NCI-H2029 treated with DMSO at 0.1 percent for 48 hours (cell line): ENCODE data around the gene TMEM100.
"Not testable (repeated sequence)": the region's sequence is repeated elsewhere in the genome, so short reads cannot be mapped to it uniquely, and the experiment has no call there.

Source experiments
- DNase-seq: peaks from one replicate; lab custom pipeline; 2025; lab: John Stamatoyannopoulos, UW

Gene TMEM100

GRCh38 chr17:55687037-55687436 lies 35.6 kb downstream of the TMEM100 start:
- DNase-seq: no peak

GRCh38 chr17:55683550-55684315 lies 38.9 kb downstream of the TMEM100 start:
- DNase-seq: no peak

- no peak for DNase-seq
Observed at GRCh38 chr17:55681342-55681700, 41.3 kb downstream of the TMEM100 start.

GRCh38 chr17:55680686-55681341 lies 41.9 kb downstream of the TMEM100 start:
- DNase-seq: no peak

- DNase-seq: no peak
Observed at GRCh38 chr17:55677446-55677845, 45.2 kb downstream of the TMEM100 start.

- no peak for DNase-seq
Observed at GRCh38 chr17:55676274-55676673, 46.4 kb downstream of the TMEM100 start.

- DNase-seq: no peak
Observed at GRCh38 chr17:55673743-55674506, 48.7 kb downstream of the TMEM100 start.

- no peak for DNase-seq
Observed at GRCh38 chr17:55672585-55673501, 49.8 kb downstream of the TMEM100 start.

GRCh38 chr17:55672010-55672409 lies 50.7 kb downstream of the TMEM100 start:
- DNase-seq: not testable (repeated sequence)
